OCI-M2 (cell line): Measurements from ENCODE around the gene GALNT10.

Experiments
- DNase-seq: peaks from one replicate; lab custom pipeline; 2025; ENCODE audit not compliant: unreplicated experiment; lab: John Stamatoyannopoulos, UW

Gene GALNT10

GRCh38 chr5:154287136-154287535 is 96.6 kb downstream of the GALNT10 start:
- no peak for DNase-seq

- no peak for DNase-seq
These were observed 97.6 kb downstream of the GALNT10 start for GRCh38 chr5:154288145-154288544.

- no peak for DNase-seq
These were observed 101.4 kb downstream of the GALNT10 start for GRCh38 chr5:154291917-154292316.

- no peak for DNase-seq
These were observed 102.7 kb downstream of the GALNT10 start for GRCh38 chr5:154293219-154293618.

- no peak for DNase-seq
These were observed 105.0 kb downstream of the GALNT10 start for GRCh38 chr5:154295551-154295950.

GRCh38 chr5:154296525-154297159 is 106.1 kb downstream of the GALNT10 start:
- DNase-seq, result no peak

- DNase-seq, result no peak
These were observed 107.5 kb downstream of the GALNT10 start for GRCh38 chr5:154298065-154298464.

- DNase-seq, result no peak
These were observed 109.8 kb downstream of the GALNT10 start for GRCh38 chr5:154300207-154300883.

GRCh38 chr5:154301726-154302125 is 111.2 kb downstream of the GALNT10 start:
- DNase-seq, result no peak

- no peak for DNase-seq
These were observed 111.6 kb downstream of the GALNT10 start for GRCh38 chr5:154302161-154302560.

GRCh38 chr5:154303133-154303532 is 112.6 kb downstream of the GALNT10 start:
- no peak for DNase-seq

- DNase-seq, result no peak
These were observed 118.2 kb downstream of the GALNT10 start for GRCh38 chr5:154308443-154309370.

- no peak for DNase-seq
These were observed 118.8 kb downstream of the GALNT10 start for GRCh38 chr5:154309371-154309745.

GRCh38 chr5:154309805-154310204 is 119.3 kb downstream of the GALNT10 start:
- DNase-seq, result no peak

GRCh38 chr5:154311362-154311761 is 120.8 kb downstream of the GALNT10 start:
- DNase-seq, result no peak

GRCh38 chr5:154312000-154312399 is 121.5 kb downstream of the GALNT10 start:
- no peak for DNase-seq

- no peak for DNase-seq
These were observed 122.0 kb downstream of the GALNT10 start for GRCh38 chr5:154312576-154312975.

GRCh38 chr5:154313360-154314017 is 123.0 kb downstream of the GALNT10 start:
- DNase-seq, result no peak

GRCh38 chr5:154315196-154315595 is 124.7 kb downstream of the GALNT10 start:
- DNase-seq, result no peak

GRCh38 chr5:154315756-154316155 is 125.2 kb downstream of the GALNT10 start:
- DNase-seq, result no peak

GRCh38 chr5:154316223-154316935 is 125.8 kb downstream of the GALNT10 start:
- DNase-seq, result no peak
